HG03439 (cell line): ENCODE data around the gene H2AZ2.
"Not testable (repeated sequence)": the region's sequence is repeated elsewhere in the genome, so short reads cannot be mapped to it uniquely, and the experiment has no call there.

Source experiments
- ATAC-seq: cut with Tn5 transposase; IDR thresholded peaks from one replicate; pipeline ENCODE4 v1.9.1; 2021; ENCODE audit warnings: mild to moderate bottlenecking, moderate library complexity; ENCODE audit not compliant: unreplicated experiment

Gene H2AZ2

GRCh38 chr7:44823255-44823781, 24.6 kb downstream of the H2AZ2 start:
- ATAC-seq = no peak

- ATAC-seq = no peak
These were observed 28.6 kb downstream of the H2AZ2 start for GRCh38 chr7:44819292-44819691.

GRCh38 chr7:44814919-44815318, 33.0 kb downstream of the H2AZ2 start:
- ATAC-seq = no peak

- ATAC-seq = no peak
These were observed 36.3 kb downstream of the H2AZ2 start for GRCh38 chr7:44811571-44811970.

- ATAC-seq = no peak
These were observed 36.8 kb downstream of the H2AZ2 start for GRCh38 chr7:44811093-44811492.

GRCh38 chr7:44808914-44809393, 38.9 kb downstream of the H2AZ2 start:
- no peak for ATAC-seq

- ATAC-seq = no peak
These were observed 41.9 kb downstream of the H2AZ2 start for GRCh38 chr7:44805950-44806349.

- not testable (repeated sequence) for ATAC-seq
These were observed 43.9 kb downstream of the H2AZ2 start for GRCh38 chr7:44803828-44804519.

GRCh38 chr7:44802418-44803025, 45.4 kb downstream of the H2AZ2 start:
- no peak for ATAC-seq

- no peak for ATAC-seq
These were observed 46.0 kb downstream of the H2AZ2 start for GRCh38 chr7:44801890-44802289.

- no peak for ATAC-seq
These were observed 47.9 kb downstream of the H2AZ2 start for GRCh38 chr7:44799939-44800338.

- no peak for ATAC-seq
These were observed 49.1 kb downstream of the H2AZ2 start for GRCh38 chr7:44798649-44799305.

GRCh38 chr7:44797329-44798258, 50.3 kb downstream of the H2AZ2 start:
- ATAC-seq = peak; percentile 40

- peak; percentile 90 for ATAC-seq
These were observed 51.2 kb downstream of the H2AZ2 start, which contains the start of gene PPIA for GRCh38 chr7:44796504-44797328. Gene PPIA, plus strand, starts transcription at chr7:44796681. Its CDS starts 44 bp downstream, at chr7:44796725.

- ATAC-seq = peak; percentile 19
These were observed 51.8 kb downstream of the H2AZ2 start for GRCh38 chr7:44796034-44796503.

- no peak for ATAC-seq
These were observed 53.6 kb downstream of the H2AZ2 start for GRCh38 chr7:44794331-44794730.

- ATAC-seq = no peak
These were observed 54.0 kb downstream of the H2AZ2 start for GRCh38 chr7:44793919-44794318.

- no peak for ATAC-seq
These were observed 56.3 kb downstream of the H2AZ2 start for GRCh38 chr7:44791278-44792219.
